PC-3 (cell line): ENCODE measurements around the gene RGPD4. TPM values are rescaled to one million over a fixed set of nuclear protein-coding genes. Genes with fewer than 3 reads are reported as not detected.
"Not testable (repeated sequence)": the region's sequence is repeated elsewhere in the genome, so short reads cannot be mapped to it uniquely, and the experiment has no call there.

Experiments used
- ATAC-seq: fragments of 200-7000 bp; cut with Tn5 transposase; 2 replicates; pipeline ENCODE4 v1.9.1; 2020; ENCODE audit warnings: mild to moderate bottlenecking, moderate library complexity
- BruUV-seq: library from RNA; stranded (reverse); fragments of 400-500 nt; replicated peaks from 2 replicates; lab custom pipeline; 2021; lab: Mats Ljungman, UMichigan
- CTCF ChIA-PET: fragments of 300-600 bp; sonication (Branson Sonifier 250); formaldehyde crosslinking; loops from one replicate; lab custom pipeline; 2022; ENCODE audit warnings: antibody characterized with exemption; lab: Charles Lee
- POLR2A ChIA-PET: fragments of 300-600 bp; sonication (Branson Sonifier 250); formaldehyde crosslinking; loops from one replicate; lab custom pipeline; 2022; ENCODE audit warnings: antibody characterized with exemption; ENCODE audit not compliant: unreplicated experiment; lab: Charles Lee
- DNase-seq: peaks from one replicate; pipeline ENCODE4 v3.0.0-alpha.2; 2015
- H2AFZ ChIP-seq: fragments of 300-600 bp; sonication (generic); 2 replicates; pipeline ENCODE4 v1.6.0; 2016; ENCODE audit warnings: antibody characterized with exemption, low read length
- H3F3A ChIP-seq: fragments of 300-600 bp; sonication (generic); one replicate; pipeline ENCODE4 v1.6.0; 2017; ENCODE audit warnings: antibody characterized with exemption, low read length, control low read depth, mild to moderate bottlenecking; ENCODE audit not compliant: unreplicated experiment
- H3K27ac ChIP-seq: fragments of 300-600 bp; sonication (generic); 2 replicates; pipeline ENCODE4 v1.5.1; 2016; ENCODE audit warnings: mild to moderate bottlenecking, low read length
- H3K27me3 ChIP-seq: fragments of 300-600 bp; sonication (generic); 2 replicates; pipeline ENCODE4 v1.6.1; 2016; ENCODE audit warnings: low read length, mixed read lengths
- H3K36me3 ChIP-seq: fragments of 300-600 bp; sonication (generic); 2 replicates; pipeline ENCODE4 v1.6.1; 2016; ENCODE audit warnings: low read depth, mixed run types, low read length, mixed read lengths
- H3K4me1 ChIP-seq: fragments of 300-600 bp; sonication (generic); 2 replicates; pipeline ENCODE4 v1.5.1; 2016; ENCODE audit warnings: low read length; ENCODE audit not compliant: insufficient read depth
- H3K4me2 ChIP-seq: fragments of 300-600 bp; sonication (generic); 2 replicates; pipeline ENCODE4 v1.6.0; 2016; ENCODE audit warnings: low read length
- H3K4me3 ChIP-seq: fragments of 300-600 bp; sonication (generic); 2 replicates; pipeline ENCODE4 v1.5.1; 2016; ENCODE audit warnings: mild to moderate bottlenecking, low read length, mixed read lengths
- H3K79me2 ChIP-seq: fragments of 300-600 bp; sonication (generic); 2 replicates; pipeline ENCODE4 v1.6.1; 2017; ENCODE audit warnings: low read length, mixed read lengths
- H3K9ac ChIP-seq: fragments of 300-600 bp; sonication (generic); 2 replicates; pipeline ENCODE4 v1.6.0; 2016; ENCODE audit warnings: mild to moderate bottlenecking, low read length
- H3K9me2 ChIP-seq: fragments of 300-600 bp; sonication (generic); replicated peaks from 2 replicates; pipeline ENCODE4 v1.6.1; 2016; ENCODE audit warnings: mixed run types, low read length, mixed read lengths
- H3K9me3 ChIP-seq: fragments of 300-600 bp; sonication (generic); 2 replicates; pipeline ENCODE4 v1.6.1; 2016; ENCODE audit warnings: low read length, mixed read lengths
- H4K20me1 ChIP-seq: fragments of 300-600 bp; sonication (generic); 2 replicates; pipeline ENCODE4 v1.6.1; 2016; ENCODE audit warnings: low read length, mixed read lengths
- intact Hi-C: fragments of 100-400 bp; cut with micrococcal nuclease; formaldehyde crosslinking; loops from 2 replicates; pipeline ENCODE4 v1.9.0; 2023
- total RNA-seq: library from RNA; depleted of rRNA; stranded (reverse); fragments of >200 nt; gene quantifications from 2 replicates; pipeline ENCODE4 v1.2.3, GENCODE V29; 2014

The RGPD4 gene
- total RNA-seq, 1 experiment from 2014 or later: not detected

DNA sequence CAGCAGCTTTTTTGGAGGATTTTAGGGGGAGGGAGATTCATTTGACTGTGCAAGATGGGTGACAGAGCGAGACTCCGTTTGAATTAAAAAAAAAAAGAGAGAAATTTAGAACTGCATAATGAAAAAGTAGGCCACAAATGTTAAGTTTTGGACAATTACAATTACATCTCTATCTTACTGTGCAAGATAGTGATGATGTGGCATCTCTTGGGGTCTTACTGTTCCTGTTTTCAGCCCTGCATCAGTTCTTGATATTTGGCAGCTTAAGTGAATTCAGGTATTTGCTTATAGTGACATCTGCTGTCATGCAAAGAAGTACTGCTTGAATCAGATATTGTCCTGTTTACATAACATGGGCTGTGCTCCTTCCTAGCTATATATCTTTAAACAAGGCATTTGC is 6.5 kb downstream of the RGPD4 start:
- H3K4me3 ChIP-seq, H3K36me3 ChIP-seq, H3K9ac ChIP-seq, H3K4me2 ChIP-seq, H2AFZ ChIP-seq, H3K9me2 ChIP-seq, H3K27me3 ChIP-seq, H4K20me1 ChIP-seq, intact Hi-C loops, H3K4me1 ChIP-seq, BruUV-seq, CTCF ChIA-PET, DNase-seq, H3K9me3 ChIP-seq, POLR2A ChIA-PET, ATAC-seq, H3K79me2 ChIP-seq, H3F3A ChIP-seq, H3K27ac ChIP-seq: not testable (repeated sequence)

DNA sequence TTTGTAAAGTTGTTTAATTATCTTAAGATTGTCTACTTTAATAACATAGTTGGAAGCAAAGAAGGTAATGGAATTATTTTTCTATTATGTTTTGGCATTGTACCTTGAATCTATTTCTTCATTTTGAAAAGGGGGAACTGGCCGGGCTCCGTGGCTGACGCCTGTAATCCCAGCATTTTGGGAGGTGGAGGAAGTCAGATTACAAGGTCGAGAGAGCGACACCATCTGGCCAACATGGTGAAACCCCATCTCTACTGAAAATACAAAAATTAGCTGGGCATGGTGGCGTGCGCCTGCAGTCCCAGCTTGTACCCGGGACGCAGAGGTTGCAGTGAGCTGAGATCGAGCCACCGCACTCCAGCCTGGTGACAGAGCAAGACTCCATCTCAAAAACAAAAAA is 6.9 kb downstream of the RGPD4 start:
- H3K4me1 ChIP-seq, H4K20me1 ChIP-seq, H3K4me2 ChIP-seq, H3F3A ChIP-seq, H3K27me3 ChIP-seq, POLR2A ChIA-PET, H3K9me3 ChIP-seq, BruUV-seq, CTCF ChIA-PET, H3K36me3 ChIP-seq, H3K79me2 ChIP-seq, H3K27ac ChIP-seq, H3K9ac ChIP-seq, H2AFZ ChIP-seq, H3K9me2 ChIP-seq, H3K4me3 ChIP-seq, intact Hi-C loops, ATAC-seq: not testable (repeated sequence)
- peak; percentile 11 for DNase-seq

DNA sequence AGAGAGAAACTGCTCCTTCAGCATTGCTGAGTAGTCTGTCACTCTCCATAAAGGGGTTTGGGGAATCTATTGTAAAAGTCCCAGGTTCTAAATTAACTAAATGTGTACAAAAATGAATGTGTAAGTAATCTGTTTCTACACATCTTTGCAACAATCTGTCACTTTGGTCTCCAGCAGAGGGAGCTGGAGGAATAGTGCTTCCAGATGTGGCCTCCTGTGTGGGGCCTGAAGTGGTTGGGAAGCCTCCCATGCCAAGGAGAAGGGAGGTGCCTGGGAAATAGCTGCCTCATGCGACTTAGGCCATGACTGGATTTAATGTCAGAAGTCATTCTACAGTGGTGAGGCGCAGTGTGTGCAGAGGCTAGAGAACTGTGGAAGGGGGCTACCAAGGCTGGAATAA is 89.4 kb downstream of the RGPD4 start:
- H3K79me2 ChIP-seq, intact Hi-C loops, H3K27me3 ChIP-seq, H3K9me3 ChIP-seq, H3K27ac ChIP-seq, POLR2A ChIA-PET, H3K4me1 ChIP-seq, H3K4me2 ChIP-seq, H4K20me1 ChIP-seq, H3K9me2 ChIP-seq, CTCF ChIA-PET, BruUV-seq, H2AFZ ChIP-seq, DNase-seq, H3F3A ChIP-seq, H3K36me3 ChIP-seq, H3K4me3 ChIP-seq, H3K9ac ChIP-seq: not testable (repeated sequence)
- ATAC-seq: peak; percentile 65

DNA sequence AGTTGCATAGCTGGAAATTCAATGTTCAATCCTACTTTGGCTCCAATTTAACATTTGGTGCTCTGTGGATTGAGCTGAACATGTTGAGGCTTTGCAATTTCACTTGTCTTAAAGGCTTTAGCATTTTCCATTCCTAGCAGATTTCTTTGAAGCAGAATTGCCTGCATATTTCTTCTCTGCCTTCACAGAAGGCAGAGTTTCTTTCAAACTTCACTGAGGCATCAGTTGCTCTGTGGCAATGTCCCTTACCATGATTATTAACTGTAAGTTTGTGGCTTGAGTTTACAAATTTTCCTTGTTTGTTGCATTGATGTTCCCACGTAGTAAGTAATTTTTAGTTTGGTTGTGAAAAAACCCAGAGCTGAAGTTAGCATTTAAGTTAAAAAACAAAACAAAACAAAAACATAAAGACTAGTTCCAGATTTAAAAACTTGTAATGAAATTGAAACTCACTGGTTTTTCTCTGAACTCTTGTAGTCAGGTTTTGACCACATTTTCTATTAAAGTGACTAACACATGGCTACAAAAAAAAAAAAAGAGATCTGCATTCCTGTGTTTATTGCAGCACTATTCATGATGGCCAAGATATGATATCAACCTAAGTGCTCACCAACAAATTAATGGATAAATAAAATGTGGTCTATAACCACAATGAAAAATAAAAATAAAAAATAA is 90.1 kb downstream of the RGPD4 start:
- H3K9ac ChIP-seq, H3K79me2 ChIP-seq, ATAC-seq, H3K36me3 ChIP-seq, H3K4me1 ChIP-seq, POLR2A ChIA-PET, H3K4me2 ChIP-seq, H3K9me2 ChIP-seq, H3K4me3 ChIP-seq, H3K27ac ChIP-seq, DNase-seq, H3F3A ChIP-seq, H3K9me3 ChIP-seq, H3K27me3 ChIP-seq, H4K20me1 ChIP-seq, BruUV-seq, CTCF ChIA-PET, H2AFZ ChIP-seq, intact Hi-C loops: not testable (repeated sequence)
